Right cardiac atrium (tissue), 5 donors: Measurements from ENCODE around the gene FMO2. TPM values are rescaled to one million over a fixed set of nuclear protein-coding genes. Genes with fewer than 3 reads are reported as not detected.
A peak's percentile ranks its signal among the peaks of the same experiment; 100 is the strongest.

ENCODE experiments used
- ATAC-seq, 2 donors: fragments of 200-7000 bp; cut with Tn5 transposase; one replicate each; pipeline versions ENCODE4 v1.8.0 to v1.9.1; 2020; ENCODE audit warnings: moderate library complexity in 2 of 2, mild to moderate bottlenecking in 1 of 2
- DNase-seq, 3 donors: peaks; one replicate each; pipeline ENCODE4 v3.0.0-alpha.2; 2020
- H3K27ac ChIP-seq: one replicate; pipeline ENCODE4 v1.5.1; 2013; ENCODE audit warnings: mild to moderate bottlenecking, low read length, control low read depth, moderate library complexity
- H3K27me3 ChIP-seq: one replicate; pipeline ENCODE4 v1.6.1; 2013; ENCODE audit not compliant: control insufficient read depth, insufficient read depth
- H3K4me1 ChIP-seq: one replicate; pipeline ENCODE4 v1.6.1; 2013; ENCODE audit warnings: low read length; ENCODE audit not compliant: control insufficient read depth, insufficient read depth
- H3K4me3 ChIP-seq: one replicate; pipeline ENCODE4 v1.5.1; 2013; ENCODE audit warnings: low read length, control low read depth
- H3K9me3 ChIP-seq: one replicate; pipeline ENCODE4 v1.6.1; 2013; ENCODE audit warnings: low read length; ENCODE audit not compliant: control insufficient read depth
- WGBS: extraction: QIAGEN DNeasy Blood & Tissue Kit; methylation state at CpG from one replicate; pipeline ENCODE4 v1.1.7; 2013; 5-methylcytosine and 5-hydroxymethylcytosine counted together
- intact Hi-C, 4 donors: fragments of 100-400 bp; cut with DNase I; formaldehyde crosslinking; loops; one replicate each; pipeline versions ENCODE4 v1.11.0 to v1.14.0; 2022 to 2023
- polyA plus RNA-seq: library from polyadenylated mRNA; stranded (reverse); fragments of 200-250 nt; gene quantifications from one replicate; pipeline ENCODE4 v1.2.3, GENCODE V29; 2013
- total RNA-seq, 4 donors: library from RNA; stranded (reverse); fragmentation: NEBNext Ultra II Directional; extraction: Animal tissue kit (Norgen Biotek cat#: 25700); gene quantifications; one replicate each; pipeline ENCODE4 v1.2.1, GENCODE V29; 2021
- donor health status: healthy with polysubstance abuse.
- donor health status: DM: no; HTN: yes; CAD: no.
- donor health status: DM: no; HTN: no; CAD: no.
- donor health status: DM: no; HTN: yes; CAD: no; lungs with severe emphysema.
- donor health status: DM: yes; HTN: yes; CAD: no.

Gene FMO2
- total and polyA plus RNA-seq, 5 donors = 26.2 to 87.7 (median 63.6) TPM

DNA sequence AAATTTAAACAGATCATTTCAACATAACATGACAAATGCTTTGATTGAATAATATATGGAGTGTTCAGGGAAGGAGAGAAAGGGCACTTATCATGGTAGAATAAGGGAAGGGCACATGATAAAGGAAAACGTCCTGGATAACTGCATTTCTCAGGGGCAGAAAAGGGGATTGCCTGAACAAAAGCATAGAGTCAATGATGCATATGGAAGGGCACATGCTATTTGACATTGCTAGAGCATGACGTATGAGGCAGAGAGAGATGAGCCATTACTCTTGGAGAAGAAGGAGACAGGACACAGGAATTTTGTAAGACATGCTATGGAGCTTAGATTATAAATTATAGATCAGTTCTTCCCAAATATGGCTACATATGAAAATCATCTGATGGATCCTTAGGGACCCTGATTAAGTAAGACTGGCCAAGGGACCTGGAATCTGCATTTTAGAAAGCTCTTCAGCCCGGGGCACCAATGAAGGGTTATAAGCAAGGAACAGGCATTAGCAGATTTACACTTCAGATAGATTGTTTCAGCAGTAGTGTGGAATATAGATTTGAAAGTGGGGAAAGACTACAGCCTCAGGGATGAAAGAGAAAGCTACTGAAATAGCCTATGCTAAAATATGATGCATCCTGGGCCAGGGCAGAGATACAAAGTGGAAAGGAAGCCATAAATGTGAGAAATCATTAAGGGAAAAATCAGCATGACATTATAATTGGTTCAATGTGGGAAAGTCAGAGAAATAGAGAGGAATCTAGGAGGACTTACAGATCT, 21.3 kb downstream of the FMO2 start:
- Histone ChIP-seq H3K4me1 (peaks cover 2% of the 10 kb centered on the region), H3K9me3 (no peaks in the 10 kb centered on the region), H3K27ac (no peak overlapping the region), H3K27me3 (no peaks in the 10 kb centered on the region), H3K4me3 (no peak overlapping the region)
- intact Hi-C loops = no loop called here
- ATAC-seq (no peak), DNase-seq (no peak)
- 82% methylated on average over 3 of the region's 3 CpGs for WGBS

DNA sequence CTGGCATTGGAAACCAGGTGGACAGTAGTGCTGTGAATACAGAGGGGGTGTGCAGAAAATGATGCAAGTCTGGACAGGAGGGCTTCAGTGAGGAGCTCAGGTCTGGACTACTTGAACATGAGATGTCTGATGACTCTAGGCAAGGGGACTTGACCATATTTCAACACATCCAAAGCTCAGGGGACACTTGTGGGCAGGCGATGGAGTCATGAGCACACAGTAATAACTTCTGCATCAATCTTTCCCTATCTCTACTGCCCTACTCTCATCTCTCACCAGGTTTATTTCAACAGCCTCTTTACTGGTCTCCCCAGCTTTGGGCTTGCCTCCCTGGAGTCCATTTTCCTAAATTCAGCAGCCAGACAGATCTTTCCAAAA, 21.9 kb downstream of the FMO2 start:
- no peak overlapping the region for H3K4me3 ChIP-seq
- 74% methylated on average over 1 of the region's 1 CpG for WGBS
- H3K4me1 ChIP-seq = peaks cover 2% of the 10 kb centered on the region
- H3K27me3 ChIP-seq = no peaks in the 10 kb centered on the region
- intact Hi-C loops = no loop called here
- no peak overlapping the region for H3K27ac ChIP-seq
- no peaks in the 10 kb centered on the region for H3K9me3 ChIP-seq
- ATAC-seq = peak; percentile 53 to 59
- DNase-seq = peak in 1 of 3 donors; percentile 33

- H3K4me1 ChIP-seq = peaks cover 2% of the 10 kb centered on the region
- ATAC-seq (peak; percentile 28 to 29), DNase-seq (no peak)
- intact Hi-C loops = no loop called here
- 88% methylated on average over 2 of the region's 2 CpGs for WGBS
- no peak overlapping the region for H3K27ac ChIP-seq
- no peaks in the 10 kb centered on the region for H3K9me3 ChIP-seq
- no peaks in the 10 kb centered on the region for H3K27me3 ChIP-seq
- no peak overlapping the region for H3K4me3 ChIP-seq
Observed at GRCh38 chr1:171207377-171207776, 22.3 kb downstream of the FMO2 start.

- ATAC-seq = peak; percentile 80 to 90
- no peak for DNase-seq
- peaks cover 2% of the 10 kb centered on the region for H3K4me1 ChIP-seq
Observed at GRCh38 chr1:171210355-171210754, 25.3 kb downstream of the FMO2 start.

GRCh38 chr1:171212607-171213351, 27.7 kb downstream of the FMO2 start:
- ATAC-seq = peak in 1 of 2 donors; percentile 39
- intact Hi-C loops = no loop called here
- WGBS = 80% methylated on average over 3 of the region's 3 CpGs

More at GRCh38 chr1:171210355-171210754, 25.3 kb downstream of the FMO2 start:
- Histone ChIP-seq H3K4me3 (no peak overlapping the region), H3K27ac (no peak overlapping the region), H3K27me3 (no peaks in the 10 kb centered on the region), H3K9me3 (no peaks in the 10 kb centered on the region)
- 27% methylated on average over 1 of the region's 1 CpG for WGBS
- intact Hi-C loops = no loop called here

GRCh38 chr1:171213559-171214454, 28.7 kb downstream of the FMO2 start:
- intact Hi-C loops = no loop called here
- peak in 1 of 3 donors; percentile 38 for DNase-seq
- Histone ChIP-seq H3K4me1 (no peaks in the 10 kb centered on the region), H3K9me3 (no peaks in the 10 kb centered on the region), H3K4me3 (no peak overlapping the region), H3K27me3 (no peaks in the 10 kb centered on the region), H3K27ac (no peak overlapping the region)
- 74% methylated on average over 12 of the region's 12 CpGs for WGBS
- ATAC-seq = no peak

More at GRCh38 chr1:171212607-171213351, 27.7 kb downstream of the FMO2 start:
- Histone ChIP-seq H3K4me1 (no peaks in the 10 kb centered on the region), H3K27me3 (no peaks in the 10 kb centered on the region), H3K9me3 (no peaks in the 10 kb centered on the region), H3K4me3 (no peak overlapping the region), H3K27ac (no peak overlapping the region)
- DNase-seq = no peak

- Histone ChIP-seq H3K9me3 (no peaks in the 10 kb centered on the region), H3K4me3 (no peak overlapping the region), H3K4me1 (peaks cover 6% of the 10 kb centered on the region), H3K27me3 (no peaks in the 10 kb centered on the region), H3K27ac (no peak overlapping the region)
- intact Hi-C loops = no loop called here
- DNase-seq (peak; percentile 20 to 70 (median 63)), ATAC-seq (peak in 1 of 2 donors; percentile 47)
- 73% methylated on average over 9 of the region's 9 CpGs for WGBS
Observed at GRCh38 chr1:171217658-171218443, 32.8 kb downstream of the FMO2 start.

DNA sequence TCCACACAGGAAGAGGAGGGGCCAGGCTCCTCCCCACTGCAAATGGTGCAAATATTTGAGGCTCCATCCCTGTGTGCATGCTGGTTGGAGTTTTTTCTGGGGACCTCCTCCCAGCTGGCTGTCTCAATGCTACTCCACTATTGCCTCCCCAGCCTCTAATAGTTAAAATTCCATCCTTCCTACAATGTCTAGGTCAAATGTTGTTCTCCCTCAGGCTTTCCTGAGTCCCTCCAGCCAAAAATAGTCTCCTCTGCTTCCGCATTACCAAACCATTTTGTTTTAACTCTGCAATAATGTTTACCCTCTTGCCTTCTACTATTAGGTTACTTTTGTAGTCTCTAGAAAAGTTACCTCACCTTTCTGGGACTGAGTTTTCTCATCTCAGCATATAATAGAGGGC, 33.6 kb downstream of the FMO2 start:
- DNase-seq (no peak), ATAC-seq (no peak)
- Histone ChIP-seq H3K27me3 (no peaks in the 10 kb centered on the region), H3K27ac (no peak overlapping the region), H3K4me1 (peaks cover 6% of the 10 kb centered on the region), H3K9me3 (no peaks in the 10 kb centered on the region), H3K4me3 (no peak overlapping the region)
- intact Hi-C loops = no loop called here
- WGBS = 55% methylated on average over 1 of the region's 1 CpG

- no peak overlapping the region for H3K27ac ChIP-seq
- no peak overlapping the region for H3K4me3 ChIP-seq
- H3K27me3 ChIP-seq = no peaks in the 10 kb centered on the region
- intact Hi-C loops = loop anchor here in 2 of 4 donors (10.0 kb wide), 2 partner anchors 45 to 255 kb away; no protein-coding TSS in a partner anchor
- no peak for DNase-seq
- 77% methylated on average over 2 of the region's 2 CpGs for WGBS
- ATAC-seq = no peak
- H3K4me1 ChIP-seq = peaks cover 6% of the 10 kb centered on the region
- H3K9me3 ChIP-seq = no peaks in the 10 kb centered on the region
Observed at GRCh38 chr1:171219346-171220080, 34.4 kb downstream of the FMO2 start.

GRCh38 chr1:171220081-171220420, 35.0 kb downstream of the FMO2 start:
- H3K27me3 ChIP-seq = no peaks in the 10 kb centered on the region
- no peak overlapping the region for H3K4me3 ChIP-seq
- intact Hi-C loops = loop anchor here in 2 of 4 donors (10.0 kb wide), 2 partner anchors 45 to 255 kb away; no protein-coding TSS in a partner anchor
- no peak overlapping the region for H3K27ac ChIP-seq
- H3K9me3 ChIP-seq = no peaks in the 10 kb centered on the region
- ATAC-seq = no peak
- DNase-seq = no peak
- WGBS = 70% methylated on average over 2 of the region's 2 CpGs
- peaks cover 6% of the 10 kb centered on the region for H3K4me1 ChIP-seq
